Measurements from ENCODE around the gene SFXN5.

DNA sequence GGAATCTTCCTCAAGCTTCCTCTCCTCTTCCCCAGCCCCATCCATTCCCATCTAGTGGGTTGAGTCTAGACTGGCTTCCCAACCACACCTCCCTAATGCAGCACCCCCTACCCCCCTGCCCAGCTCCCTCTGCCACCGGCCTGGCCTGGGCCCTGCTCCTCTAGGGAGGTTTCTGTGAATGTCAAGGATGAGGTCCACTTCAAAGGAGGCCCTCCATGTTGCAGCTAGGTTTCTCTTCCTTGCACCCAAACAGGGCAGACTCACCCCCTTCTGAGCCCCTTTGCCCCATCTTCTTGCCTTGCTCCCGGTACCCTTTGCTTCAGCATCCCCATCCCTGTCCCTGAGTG is 135.9 kb downstream of the SFXN5 start:
- no peak for TF ChIP-seq POLR2A (IDR thresholded peaks at IDR 0.05)
- TF ChIP-seq, protein P1, sequence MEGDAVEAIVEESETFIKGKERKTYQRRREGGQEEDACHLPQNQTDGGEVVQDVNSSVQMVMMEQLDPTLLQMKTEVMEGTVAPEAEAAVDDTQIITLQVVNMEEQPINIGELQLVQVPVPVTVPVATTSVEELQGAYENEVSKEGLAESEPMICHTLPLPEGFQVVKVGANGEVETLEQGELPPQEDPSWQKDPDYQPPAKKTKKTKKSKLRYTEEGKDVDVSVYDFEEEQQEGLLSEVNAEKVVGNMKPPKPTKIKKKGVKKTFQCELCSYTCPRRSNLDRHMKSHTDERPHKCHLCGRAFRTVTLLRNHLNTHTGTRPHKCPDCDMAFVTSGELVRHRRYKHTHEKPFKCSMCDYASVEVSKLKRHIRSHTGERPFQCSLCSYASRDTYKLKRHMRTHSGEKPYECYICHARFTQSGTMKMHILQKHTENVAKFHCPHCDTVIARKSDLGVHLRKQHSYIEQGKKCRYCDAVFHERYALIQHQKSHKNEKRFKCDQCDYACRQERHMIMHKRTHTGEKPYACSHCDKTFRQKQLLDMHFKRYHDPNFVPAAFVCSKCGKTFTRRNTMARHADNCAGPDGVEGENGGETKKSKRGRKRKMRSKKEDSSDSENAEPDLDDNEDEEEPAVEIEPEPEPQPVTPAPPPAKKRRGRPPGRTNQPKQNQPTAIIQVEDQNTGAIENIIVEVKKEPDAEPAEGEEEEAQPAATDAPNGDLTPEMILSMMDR (IDR thresholded peaks at IDR 0.05): no peak
- no peak for TF ChIP-seq POLR2AphosphoS5 (IDR thresholded peaks at IDR 0.05)

All from prostate gland (tissue), 2 donors.